GM21515 (cell line): ENCODE data around the gene MMS19.
"Not testable (repeated sequence)": the region's sequence is repeated elsewhere in the genome, so short reads cannot be mapped to it uniquely, and the experiment has no call there.

ENCODE experiments used
- ATAC-seq: cut with Tn5 transposase; IDR thresholded peaks from one replicate; pipeline ENCODE4 v1.9.1; 2021; ENCODE audit not compliant: unreplicated experiment

Gene MMS19

GRCh38 chr10:97468781-97469180 is 29.4 kb downstream of the MMS19 start:
- ATAC-seq: not testable (repeated sequence)

- no peak for ATAC-seq
Measured at GRCh38 chr10:97468162-97468561, 30.1 kb downstream of the MMS19 start.

GRCh38 chr10:97466755-97467154 is 31.5 kb downstream of the MMS19 start:
- ATAC-seq: no peak

- no peak for ATAC-seq
Measured at GRCh38 chr10:97465982-97466381, 32.2 kb downstream of the MMS19 start.

- no peak for ATAC-seq
Measured at GRCh38 chr10:97464226-97464625, 34.0 kb downstream of the MMS19 start.

GRCh38 chr10:97463363-97464132 is 34.7 kb downstream of the MMS19 start:
- ATAC-seq: no peak

GRCh38 chr10:97462309-97462708 is 35.9 kb downstream of the MMS19 start:
- no peak for ATAC-seq

GRCh38 chr10:97459933-97460332 is 38.3 kb downstream of the MMS19 start:
- no peak for ATAC-seq

- ATAC-seq: no peak
Measured at GRCh38 chr10:97459111-97459510, 39.1 kb downstream of the MMS19 start.

GRCh38 chr10:97456686-97457065 is 41.5 kb downstream of the MMS19 start:
- no peak for ATAC-seq

- no peak for ATAC-seq
Measured at GRCh38 chr10:97456034-97456685, 42.1 kb downstream of the MMS19 start.

GRCh38 chr10:97454330-97455036 is 43.7 kb downstream of the MMS19 start:
- ATAC-seq: no peak

- no peak for ATAC-seq
Measured at GRCh38 chr10:97452352-97452751, 45.9 kb downstream of the MMS19 start.

- no peak for ATAC-seq
Measured at GRCh38 chr10:97451605-97452004, 46.6 kb downstream of the MMS19 start.

- no peak for ATAC-seq
Measured at GRCh38 chr10:97450828-97451227, 47.4 kb downstream of the MMS19 start.

- ATAC-seq: peak; percentile 98
Measured at GRCh38 chr10:97445722-97446639, 52.2 kb downstream of the MMS19 start, which contains the start of the genes EXOSC1 and ZDHHC16. Gene EXOSC1, minus strand, starts transcription at chr10:97446006. Its CDS starts 21 bp downstream, at chr10:97445985. Gene ZDHHC16, plus strand, starts transcription at chr10:97446175. Its CDS starts 5,501 bp downstream, at chr10:97451676.

GRCh38 chr10:97445357-97445721 is 52.9 kb downstream of the MMS19 start:
- ATAC-seq: no peak

GRCh38 chr10:97444212-97444611 is 54.0 kb downstream of the MMS19 start:
- no peak for ATAC-seq

GRCh38 chr10:97442277-97442676 is 55.9 kb downstream of the MMS19 start:
- ATAC-seq: no peak

GRCh38 chr10:97435211-97435610 is 63.0 kb downstream of the MMS19 start:
- no peak for ATAC-seq

- ATAC-seq: no peak
Measured at GRCh38 chr10:97434557-97434956, 63.7 kb downstream of the MMS19 start.
